Activated CD4-positive, alpha-beta T cell treated with anti-CD3 and anti-CD28 coated beads, Interleukin-2, amount 50 U/mL, for 24 hours (primary cell): ENCODE results near the gene CTXND1.

ENCODE experiments used
- DNase-seq, 2 donors: peaks; one replicate each; pipeline ENCODE4 v3.0.0-alpha.2; 2020; ENCODE audit warnings: low read depth in 1 of 2, low spot score in 1 of 2

Gene CTXND1

DNA sequence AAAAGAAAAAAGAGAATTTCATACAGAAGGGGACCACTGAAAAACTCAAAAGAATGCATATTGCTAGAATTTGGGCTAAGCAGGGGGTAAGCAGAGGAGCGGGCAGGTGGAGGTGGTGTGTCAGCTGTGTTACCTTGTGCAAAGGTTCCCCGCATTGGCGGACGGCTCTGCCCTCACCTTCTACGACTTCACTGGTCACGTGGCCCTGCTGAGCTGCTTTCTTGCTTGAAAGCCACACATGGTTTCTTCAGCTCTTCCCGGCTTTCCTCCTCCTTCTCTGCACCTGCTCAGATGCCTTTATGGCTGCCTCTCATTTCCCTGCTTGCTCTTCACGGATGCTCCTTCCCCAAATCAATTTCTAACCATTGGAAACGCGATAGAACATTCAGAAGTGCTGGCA, 68.7 kb downstream of the CTXND1 start:
- DNase-seq: no peak

DNA sequence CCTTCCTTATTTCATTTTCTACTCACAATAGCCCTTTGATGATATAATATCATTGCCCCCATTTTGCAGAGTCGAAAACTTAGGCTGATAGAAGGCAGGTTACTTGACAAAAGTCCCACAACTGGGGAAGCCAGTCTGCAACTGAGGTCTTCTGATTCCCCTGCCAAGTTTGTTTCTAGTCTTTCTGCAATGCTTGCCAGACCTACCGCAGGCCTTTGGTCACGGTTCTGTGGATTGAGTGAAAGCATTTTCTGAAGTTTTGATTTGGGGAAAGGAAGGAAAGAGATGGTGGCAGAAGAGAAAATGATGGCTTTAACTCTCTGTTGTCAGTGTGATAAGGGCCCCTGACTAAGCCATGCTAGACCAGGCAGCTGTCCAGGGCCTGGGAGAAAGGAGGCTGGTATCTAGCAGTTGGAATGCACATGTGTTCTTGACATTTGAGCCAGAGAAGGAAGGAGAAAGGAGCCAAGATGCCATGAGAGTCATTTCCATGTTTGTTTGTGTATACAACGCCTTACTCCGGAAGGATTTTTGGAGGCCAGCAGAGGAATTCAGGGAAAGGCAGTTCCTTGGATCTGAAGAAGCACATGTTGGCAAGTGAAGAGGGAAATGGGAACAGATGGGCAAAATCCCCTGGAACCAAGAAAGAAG, 69.3 kb downstream of the CTXND1 start:
- DNase-seq: no peak

DNA sequence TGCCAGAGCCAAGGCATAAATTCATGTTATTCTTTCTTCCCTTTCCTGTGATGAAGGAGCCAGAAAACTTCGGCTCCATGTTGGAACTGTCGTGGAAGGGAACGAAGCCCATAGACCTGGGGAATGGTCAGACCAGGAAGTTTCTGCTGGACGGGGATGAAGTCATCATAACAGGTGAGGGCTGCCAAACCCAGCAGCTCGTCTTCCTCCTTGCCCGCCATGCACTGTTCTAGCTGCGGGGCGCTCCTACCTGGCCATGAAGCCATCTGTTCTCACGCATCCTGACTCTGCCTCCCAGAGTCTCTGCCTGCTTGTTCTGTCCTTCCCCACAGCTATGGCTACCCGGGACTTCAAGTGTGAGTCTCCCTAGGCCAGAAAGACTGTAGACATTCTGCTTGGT, 71.0 kb downstream of the CTXND1 start:
- no peak for DNase-seq

DNA sequence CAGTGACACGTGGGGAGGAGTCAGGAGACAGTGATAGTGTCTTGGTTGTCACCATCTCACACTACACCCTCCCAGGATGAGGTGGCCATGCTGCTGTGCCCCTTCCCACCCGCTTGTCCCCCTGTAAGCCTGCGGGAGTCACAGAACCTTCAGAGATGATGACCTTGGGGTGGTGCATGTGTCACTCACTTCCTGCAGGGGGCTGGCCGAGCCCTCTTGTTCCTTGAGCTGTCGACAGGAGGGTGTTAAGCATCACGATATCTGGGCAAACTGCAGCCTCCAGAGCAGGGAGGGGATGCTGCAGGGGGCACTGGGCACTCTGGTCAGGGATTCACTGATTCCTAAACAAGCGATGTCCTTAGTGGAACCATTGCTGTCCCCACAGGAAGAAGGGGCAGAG, 71.5 kb downstream of the CTXND1 start:
- no peak for DNase-seq

DNA sequence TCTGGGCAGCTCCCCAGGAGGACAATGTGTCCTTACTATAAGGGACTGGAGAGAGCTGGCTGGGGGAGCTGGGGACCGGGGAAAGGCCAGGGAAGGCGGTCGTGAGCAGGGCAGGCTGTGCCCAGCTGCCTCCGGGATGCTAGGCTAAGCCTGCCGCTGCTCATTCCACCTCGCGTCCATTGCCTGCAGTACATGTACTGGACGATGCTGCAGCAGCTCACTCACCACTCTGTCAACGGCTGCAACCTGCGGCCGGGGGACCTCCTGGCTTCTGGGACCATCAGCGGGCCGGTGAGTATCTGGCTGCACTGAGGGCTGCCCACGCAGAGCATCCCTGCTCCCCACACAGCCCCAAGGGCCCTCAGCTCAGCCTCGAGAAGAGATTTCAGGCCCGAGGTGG, 72.1 kb downstream of the CTXND1 start:
- DNase-seq: no peak

DNA sequence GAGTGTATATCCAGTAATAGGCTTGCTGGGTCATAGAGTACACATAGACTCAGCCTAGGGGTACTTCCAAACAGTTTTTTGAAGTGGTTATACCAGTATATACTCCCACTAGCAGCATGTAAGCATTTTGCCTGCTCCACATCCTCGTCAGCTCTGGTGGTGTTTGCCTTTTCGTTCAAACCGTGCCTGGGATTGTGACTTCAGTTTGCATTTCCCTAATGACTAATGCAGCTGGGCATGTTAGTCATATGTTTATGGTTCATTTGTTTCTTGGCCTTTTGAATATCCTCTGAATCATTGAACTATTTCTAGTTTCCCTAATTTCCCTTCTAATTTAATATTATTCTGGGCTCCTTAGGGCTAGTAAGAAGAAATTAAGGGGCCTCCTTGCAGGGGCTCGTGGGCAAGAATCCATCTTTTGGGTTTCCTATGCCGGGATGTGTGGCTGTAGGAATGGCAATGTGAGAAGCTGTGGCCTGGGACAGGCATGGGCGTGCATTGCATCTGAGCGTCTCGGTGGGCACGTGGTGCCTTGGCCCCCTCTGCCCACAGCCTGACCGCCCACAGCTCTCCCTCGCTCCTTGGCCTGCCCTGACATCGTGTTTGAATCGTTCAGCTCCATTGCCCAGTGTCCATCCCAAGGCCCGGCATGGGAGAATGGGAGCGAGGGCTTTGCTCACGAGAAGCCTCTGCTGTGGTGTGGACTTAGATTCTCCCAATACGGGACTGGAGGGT, 72.8 kb downstream of the CTXND1 start:
- DNase-seq: no peak

DNA sequence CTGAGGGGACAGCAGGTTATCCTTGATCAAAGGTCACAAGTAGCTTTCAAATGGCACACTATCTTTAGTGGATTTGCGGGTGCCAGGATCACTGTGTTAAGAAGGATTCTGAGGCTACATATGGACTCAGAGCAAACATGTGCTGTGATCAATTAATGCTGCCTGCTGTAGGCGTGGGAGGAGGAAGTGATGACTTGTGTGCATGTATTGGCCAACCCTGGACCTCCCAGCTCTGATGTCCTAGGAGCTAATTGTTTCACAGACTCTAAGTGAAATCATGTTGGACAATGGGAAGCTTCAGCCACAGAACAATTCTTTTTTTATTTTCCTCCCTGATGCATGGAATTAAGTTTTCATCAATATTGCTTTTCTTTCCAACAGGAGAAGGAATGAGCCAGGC, 74.9 kb downstream of the CTXND1 start:
- DNase-seq: no peak

DNA sequence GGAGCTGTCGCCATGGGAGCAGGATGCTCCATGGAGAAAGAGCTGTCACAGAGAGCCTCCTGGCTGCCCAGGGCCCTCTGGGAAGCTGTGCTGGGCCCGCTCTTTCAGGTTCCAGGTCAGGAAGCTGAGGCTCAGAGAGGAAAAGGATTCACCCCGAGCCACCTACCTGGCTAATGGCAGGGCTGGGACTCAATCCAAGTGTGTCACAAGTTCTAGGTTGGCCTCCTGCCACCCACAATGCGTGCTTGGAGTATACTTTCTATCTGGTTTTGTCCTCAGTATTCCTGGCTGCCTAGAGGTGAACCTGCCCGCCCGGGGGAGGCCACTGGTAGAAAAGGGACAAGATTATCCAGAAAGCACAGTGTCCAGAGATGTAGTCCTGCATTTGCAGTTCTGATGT, 75.6 kb downstream of the CTXND1 start:
- no peak for DNase-seq

DNA sequence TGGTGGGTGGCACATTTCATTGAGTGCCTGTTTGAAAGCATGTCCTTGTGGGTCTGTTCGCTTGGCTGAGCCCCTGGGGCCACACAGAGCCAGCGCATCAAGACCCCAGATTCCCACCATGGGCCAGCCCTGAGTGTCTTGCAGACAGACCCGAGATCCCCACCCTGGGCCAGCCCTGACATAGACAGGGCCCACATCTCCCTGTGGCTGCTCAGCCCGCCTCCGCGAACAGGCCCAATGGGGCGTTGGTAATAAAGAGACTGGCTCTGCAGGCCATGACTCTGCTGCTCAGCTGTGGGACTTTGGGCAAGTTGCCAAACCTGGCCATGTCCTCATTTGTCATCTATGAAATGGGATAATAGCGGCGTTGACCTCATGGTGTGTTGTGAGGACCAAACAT, 76.6 kb downstream of the CTXND1 start:
- no peak for DNase-seq

DNA sequence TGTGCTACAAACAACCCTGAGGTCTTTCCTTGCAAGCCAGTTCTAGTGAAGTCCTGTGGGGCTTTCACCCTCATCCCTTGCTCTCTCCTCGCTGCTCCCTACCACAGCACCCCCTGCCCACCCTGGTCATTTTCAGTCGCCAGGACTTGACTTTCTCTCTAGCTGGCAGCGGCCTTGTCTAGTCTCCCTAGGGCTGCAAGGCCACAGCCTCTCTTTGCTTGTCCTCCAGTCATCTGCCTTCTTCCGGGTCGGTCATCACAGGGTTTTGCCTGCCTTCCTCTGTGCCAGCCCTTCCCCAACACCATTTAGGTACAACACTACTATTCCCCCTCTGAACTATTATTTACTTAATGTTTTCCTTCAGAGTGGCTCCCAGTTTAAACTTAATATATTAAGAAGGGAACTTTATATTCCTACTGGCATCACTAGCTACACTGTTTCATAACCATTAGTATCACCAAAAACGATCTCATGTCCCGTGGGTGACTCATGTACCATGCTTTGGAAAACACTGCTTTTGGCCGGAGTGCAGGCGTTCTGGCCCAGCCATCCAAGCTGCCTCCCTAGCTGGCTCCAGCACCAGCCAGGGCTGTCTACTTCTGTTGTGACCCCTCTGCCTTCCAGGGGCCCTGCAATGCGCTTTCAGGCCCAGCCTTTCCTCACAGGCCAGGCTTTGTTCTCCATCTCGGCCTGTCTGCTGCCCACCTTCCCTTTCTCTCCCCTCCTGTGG, 77.8 kb downstream of the CTXND1 start:
- no peak for DNase-seq

DNA sequence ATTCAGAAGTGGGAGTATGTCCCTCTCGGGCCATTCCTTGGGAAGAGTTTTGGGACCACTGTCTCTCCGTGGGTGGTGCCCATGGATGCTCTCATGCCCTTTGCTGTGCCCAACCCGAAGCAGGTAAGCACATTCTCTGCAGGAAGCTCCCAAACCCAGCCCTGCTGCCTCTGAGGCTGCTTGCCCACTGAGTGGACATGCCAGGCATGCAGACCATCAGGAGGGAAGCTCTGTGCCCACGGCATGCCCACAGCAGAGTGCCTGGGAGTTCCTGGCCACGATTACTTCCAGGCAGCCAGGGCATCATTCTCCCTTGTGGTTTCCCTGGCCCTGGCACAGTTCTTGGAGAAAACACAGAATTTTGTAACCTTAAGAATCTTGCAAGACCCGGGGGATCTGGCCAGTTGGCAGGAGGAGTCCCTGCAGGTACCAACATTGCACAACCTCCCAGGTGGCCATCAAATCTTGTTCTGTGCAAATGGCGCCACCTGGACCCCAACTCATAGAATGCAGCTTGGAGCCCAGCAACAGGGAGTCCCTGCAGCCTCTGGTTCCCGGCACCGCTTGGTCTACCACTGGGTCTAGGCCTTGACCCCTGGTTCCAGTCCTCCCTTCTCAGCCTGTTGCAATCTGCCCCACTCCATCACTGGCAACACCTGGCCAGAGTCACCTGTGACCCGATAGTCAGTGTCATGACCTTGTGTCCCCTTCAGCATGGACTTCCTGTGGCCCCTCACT, 78.8 kb downstream of the CTXND1 start:
- peak; percentile 52 to 63 for DNase-seq

DNA sequence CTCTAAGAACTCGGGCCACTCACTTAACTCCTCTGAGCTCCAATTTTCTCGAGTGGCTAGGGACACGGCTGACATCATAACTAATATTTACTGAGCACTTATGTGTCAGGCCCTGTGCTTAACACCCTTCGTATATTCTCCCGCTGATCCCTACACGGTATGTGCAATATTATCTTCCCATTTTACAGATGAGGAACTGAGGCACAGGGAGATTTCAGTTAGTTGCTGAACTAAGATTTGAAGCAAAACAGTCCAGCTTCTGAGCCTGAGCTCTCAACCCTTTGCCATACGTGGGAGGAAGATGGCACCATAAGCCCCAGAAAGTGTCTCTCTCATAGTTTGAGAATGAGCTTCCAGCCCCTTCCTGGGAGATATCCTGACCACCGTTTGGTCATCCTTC, 79.6 kb downstream of the CTXND1 start:
- DNase-seq: no peak

DNA sequence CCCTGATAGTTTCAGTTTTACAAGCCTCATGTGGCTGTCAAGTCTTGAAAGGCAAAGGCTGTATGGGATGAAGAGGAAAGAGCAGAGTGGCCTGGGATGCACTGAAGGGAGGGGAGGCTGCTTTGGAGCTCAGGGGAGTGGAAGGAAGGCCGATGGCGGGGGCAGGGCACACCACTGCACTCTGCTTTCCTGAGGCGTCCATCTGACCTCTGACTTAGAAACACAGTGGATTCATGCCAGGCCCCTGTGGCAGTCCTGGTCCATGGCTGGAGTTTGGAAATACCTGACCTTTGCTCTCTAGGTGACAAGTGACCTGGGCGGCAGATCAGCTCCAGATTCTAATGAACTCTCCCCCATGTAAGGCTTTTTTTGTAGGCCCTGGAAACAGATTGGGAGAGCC, 80.2 kb downstream of the CTXND1 start:
- no peak for DNase-seq

DNA sequence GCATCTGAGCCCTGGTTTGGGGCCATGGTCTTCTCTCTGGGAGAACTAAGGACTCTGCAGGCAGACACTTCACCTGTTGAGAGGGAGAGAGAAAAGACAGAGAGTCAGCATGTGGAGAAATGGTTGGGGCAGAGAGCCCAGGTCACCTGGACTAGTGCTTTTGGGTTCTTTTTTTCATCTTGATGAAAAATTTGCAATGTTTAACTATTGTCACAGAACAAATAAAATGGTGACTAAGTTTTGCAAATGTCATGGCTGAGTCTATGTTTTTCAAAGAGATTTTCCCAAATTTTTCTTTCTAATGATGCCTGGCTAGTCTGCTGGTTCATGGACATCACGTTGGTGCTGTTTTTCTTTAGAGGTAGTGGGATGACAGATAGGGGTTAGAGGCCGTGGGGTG, 81.4 kb downstream of the CTXND1 start:
- no peak for DNase-seq

DNA sequence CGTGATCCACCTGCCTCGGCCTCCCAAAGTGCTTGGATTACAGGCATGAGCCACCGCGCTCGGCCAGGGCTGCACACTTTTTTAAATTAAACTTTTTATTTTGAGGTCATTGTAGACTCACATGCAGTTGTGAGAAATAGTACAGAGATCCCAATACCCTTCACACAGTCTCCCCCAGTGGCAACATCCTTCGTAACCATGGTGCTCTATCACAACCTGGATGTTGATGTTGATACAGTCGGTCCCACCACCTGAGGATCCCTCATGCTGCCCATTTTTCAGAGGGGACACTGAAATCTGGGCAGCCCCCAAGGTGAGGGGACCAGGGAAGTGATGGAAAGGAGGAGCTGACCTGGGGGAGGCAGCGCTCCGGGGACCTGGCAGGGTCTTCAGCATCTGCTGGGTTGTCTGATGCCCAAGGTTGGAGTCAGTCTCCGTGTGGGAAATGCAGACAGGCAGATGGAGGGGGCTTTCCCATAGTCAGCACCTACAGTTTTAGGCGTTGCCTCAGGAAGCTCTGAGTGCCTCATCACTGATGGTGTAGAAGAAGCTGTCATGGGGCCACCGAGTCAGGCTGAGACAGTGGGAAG, 82.2 kb downstream of the CTXND1 start:
- DNase-seq: no peak

DNA sequence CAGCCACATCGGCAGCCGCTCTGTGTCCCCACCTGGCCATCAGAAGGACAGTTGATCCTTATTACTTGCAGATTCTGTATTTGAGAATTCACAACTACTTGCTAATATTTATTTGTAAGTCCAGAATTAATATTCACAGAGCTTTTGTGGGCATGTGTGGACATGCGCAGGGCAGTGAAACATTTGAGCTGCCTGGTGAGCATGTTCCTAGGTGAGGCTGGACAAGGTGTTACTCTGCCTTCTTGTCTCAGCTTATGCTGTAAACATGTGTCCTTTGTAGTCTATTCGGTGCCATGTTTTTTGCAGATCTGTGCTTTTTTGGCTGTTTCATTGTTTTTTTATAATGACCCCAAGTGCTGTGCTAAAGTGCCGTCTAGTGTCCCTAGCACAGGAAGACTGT, 83.6 kb downstream of the CTXND1 start:
- DNase-seq: no peak

DNA sequence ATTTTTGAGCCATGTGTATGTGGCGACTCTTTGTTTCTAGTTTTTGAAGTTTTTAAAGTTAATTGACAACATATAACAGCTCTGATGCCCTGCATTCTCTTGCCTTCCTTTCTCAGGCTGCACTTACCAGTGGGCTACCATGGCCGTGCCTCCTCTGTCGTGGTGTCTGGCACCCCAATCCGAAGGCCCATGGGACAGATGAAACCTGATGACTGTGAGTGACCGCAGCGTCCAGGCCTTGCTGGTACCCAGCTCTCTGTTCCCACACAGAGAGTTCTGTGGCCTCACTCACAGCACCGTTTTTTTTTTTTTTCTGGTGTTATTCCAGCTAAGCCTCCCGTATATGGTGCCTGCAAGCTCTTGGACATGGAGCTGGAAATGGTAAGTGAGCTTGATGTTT, 84.1 kb downstream of the CTXND1 start:
- no peak for DNase-seq

DNA sequence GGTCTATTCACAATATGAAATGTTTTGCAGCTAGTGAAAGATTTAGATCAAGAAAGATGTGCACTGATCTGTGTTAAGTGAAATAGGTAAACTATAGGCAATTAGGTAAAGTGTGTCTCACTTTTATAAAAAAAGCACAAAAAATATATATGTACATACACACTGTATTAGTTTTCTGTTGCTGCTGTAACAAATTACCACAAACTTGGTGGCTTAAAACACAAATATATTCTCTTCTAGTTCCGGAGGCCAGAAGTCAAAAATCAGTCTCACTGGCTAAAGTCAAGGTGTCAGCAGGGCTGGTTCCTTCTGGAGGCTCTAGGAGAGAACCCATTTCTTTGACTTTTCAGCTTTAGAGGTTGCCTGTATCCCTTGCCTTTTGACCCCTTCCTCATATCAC, 88.1 kb downstream of the CTXND1 start:
- no peak for DNase-seq

DNA sequence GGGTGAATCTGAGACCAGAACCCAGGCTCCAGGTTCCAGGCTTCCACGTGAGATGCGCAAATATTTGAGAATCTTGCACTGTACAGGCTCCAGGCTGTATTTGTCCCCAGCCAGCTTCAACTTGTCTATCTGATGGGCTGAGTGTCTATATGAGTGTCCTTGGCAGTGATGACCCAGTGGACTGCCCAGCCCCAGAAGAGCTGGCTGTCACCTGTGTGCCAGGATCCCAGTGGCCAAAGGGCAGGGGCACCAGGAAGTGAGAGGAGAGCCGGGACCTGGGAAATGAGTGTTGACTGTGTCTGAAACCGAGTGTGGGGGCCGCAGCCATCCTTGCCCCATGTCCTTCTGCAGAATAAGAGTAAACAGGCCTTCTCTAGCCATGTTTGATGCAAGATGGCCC, 88.8 kb downstream of the CTXND1 start:
- no peak for DNase-seq

DNA sequence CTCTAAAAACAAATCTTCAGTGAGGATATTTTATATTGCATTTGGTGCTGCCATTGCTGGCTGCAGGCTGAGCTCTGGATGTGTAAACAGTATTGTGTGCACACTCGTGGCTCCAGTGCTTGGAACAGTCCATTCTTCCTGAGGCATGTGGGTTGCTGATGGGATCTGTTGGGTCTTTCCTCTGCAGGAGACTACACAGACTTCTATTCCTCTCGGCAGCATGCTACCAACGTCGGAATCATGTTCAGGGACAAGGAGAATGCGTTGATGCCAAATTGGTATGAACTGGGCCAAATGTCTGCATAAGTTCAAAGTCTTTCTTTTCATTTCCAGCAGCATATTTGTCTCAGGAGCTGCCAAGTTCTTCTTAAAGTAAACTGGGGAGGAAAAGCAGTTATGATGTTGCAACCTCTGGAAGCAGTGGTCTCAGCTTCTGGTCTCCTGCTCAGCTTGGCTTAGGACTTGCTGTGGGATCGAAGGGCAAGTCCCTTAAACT, 89.9 kb downstream of the CTXND1 start:
- no peak for DNase-seq

DNA sequence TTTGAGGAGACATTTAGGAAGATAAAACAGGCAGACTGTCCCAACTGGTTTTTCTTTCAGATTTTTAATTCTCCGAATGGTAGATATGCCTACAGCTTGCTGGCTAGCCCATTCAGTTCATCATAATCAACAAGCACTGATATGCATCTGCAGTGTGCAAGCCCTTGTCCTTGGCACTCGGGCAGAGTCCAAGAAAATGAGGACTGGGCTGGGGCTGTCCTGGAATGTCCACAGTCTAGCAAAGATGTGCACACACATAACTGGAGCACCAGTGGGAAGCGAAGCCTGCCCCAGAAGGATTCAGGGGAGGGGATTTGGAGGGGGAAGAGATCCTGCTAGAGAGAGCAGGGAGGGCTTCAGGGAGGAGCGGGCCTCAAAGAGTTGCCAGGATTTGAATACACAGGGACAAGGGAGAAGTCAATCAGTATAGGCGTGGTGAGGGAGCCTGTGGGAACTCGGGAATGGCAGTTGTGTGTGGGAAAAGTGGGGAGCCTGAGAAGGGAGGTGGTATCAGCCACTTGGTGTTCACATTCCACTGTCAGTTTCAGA, 90.5 kb downstream of the CTXND1 start:
- DNase-seq: no peak
